Kidney (tissue), 14 donors: Measurements from ENCODE around the gene ADI1. TPM values are rescaled to one million over a fixed set of nuclear protein-coding genes. Genes with fewer than 3 reads are reported as not detected.
"Not testable (repeated sequence)": the region's sequence is repeated elsewhere in the genome, so short reads cannot be mapped to it uniquely, and the experiment has no call there.

Experiments used
- DNase-seq, 5 donors: peaks; one replicate each; pipeline ENCODE4 v3.0.0-alpha.2; 2013 to 2020
- FAIRE-seq: peaks from 2 replicates; lab custom pipeline; 2012; peaks lifted over from hg19 to GRCh38; lab: Jason Lieb, UNC
- H3K27ac ChIP-seq, 2 donors: one replicate each; pipeline ENCODE4 v1.7.0; 2013; ENCODE audit warnings: low read depth in 2 of 2, low read length in 2 of 2, inconsistent platforms in 1 of 2
- H3K27me3 ChIP-seq: one replicate; pipeline ENCODE4 v1.7.1; 2013; ENCODE audit warnings: low read length, inconsistent platforms; ENCODE audit not compliant: control insufficient read depth, insufficient read depth
- H3K36me3 ChIP-seq, 3 donors: one replicate each; pipeline versions ENCODE4 v1.7.0 to v1.7.1; 2013; ENCODE audit warnings: low read length in 3 of 3, control low read depth in 1 of 3, inconsistent platforms in 1 of 3; ENCODE audit not compliant: insufficient read depth in 3 of 3, control insufficient read depth in 2 of 3
- H3K4me1 ChIP-seq, 3 donors: one replicate each; pipeline versions ENCODE4 v1.7.0 to v1.7.1; 2013; ENCODE audit warnings: low read length in 3 of 3, inconsistent platforms in 1 of 3, low read depth in 1 of 3; ENCODE audit not compliant: control insufficient read depth in 2 of 3, insufficient read depth in 2 of 3
- H3K4me3 ChIP-seq, 3 donors: one replicate each; pipeline versions ENCODE4 v1.7.0 to v1.8.1; 2013; ENCODE audit warnings: low read length in 3 of 3, control low read depth in 1 of 3, inconsistent platforms in 1 of 3
- H3K9ac ChIP-seq, 3 donors: one replicate each; pipeline versions ENCODE4 v1.7.0 to v1.7.1; 2013; ENCODE audit warnings: low read length in 3 of 3, control low read depth in 1 of 3, inconsistent platforms in 1 of 3
- H3K9me3 ChIP-seq, 3 donors: one replicate each; pipeline versions ENCODE4 v1.7.0 to v1.7.1; 2013; ENCODE audit warnings: low read length in 3 of 3, control low read depth in 1 of 3, inconsistent platforms in 1 of 3; ENCODE audit not compliant: control insufficient read depth in 2 of 3, insufficient read depth in 1 of 3
- intact Hi-C: fragments of 100-400 bp; cut with DNase I; formaldehyde crosslinking; loops from one replicate; pipeline ENCODE4 v1.11.1; 2022
- polyA plus RNA-seq: library from polyadenylated mRNA; stranded (reverse); fragments of 350-450 nt; fragmentation: Illumina TruSeq; extraction: RNeasy Lipid Tissue Mini Kit (QIAGEN cat#74804); gene quantifications from one replicate; pipeline ENCODE4 v1.2.3, GENCODE V29; 2014; ENCODE audit warnings: low read depth, low replicate concordance; ENCODE audit not compliant: insufficient read depth
- total RNA-seq: library from RNA; stranded (reverse); fragmentation: NEBNext Ultra II Directional; extraction: Animal tissue kit (Norgen Biotek cat#: 25700); gene quantifications from one replicate; pipeline ENCODE4 v1.2.1, GENCODE V29; 2021
- TF ChIP-seq, protein P1 (sequence below): IDR thresholded peaks from 3 replicates; pipeline ENCODE4 v1.5.1; 2012; ENCODE audit warnings: mild to moderate bottlenecking, moderate library complexity, borderline replicate concordance; ENCODE audit not compliant: insufficient read depth; ENCODE audit errors: extremely low read depth
- donor health status: control.
- donor health status: control.
- donor health status: control.
- donor health status: control.
- donor health status: control.
- donor health status: DM: yes; HTN: yes; CAD: no.
- donor health status: Normal renal cell carcinoma (clear cell type).

Gene ADI1
- total and polyA plus RNA-seq, 2 donors from 2014 or later: 74.0 to 236 TPM

DNA sequence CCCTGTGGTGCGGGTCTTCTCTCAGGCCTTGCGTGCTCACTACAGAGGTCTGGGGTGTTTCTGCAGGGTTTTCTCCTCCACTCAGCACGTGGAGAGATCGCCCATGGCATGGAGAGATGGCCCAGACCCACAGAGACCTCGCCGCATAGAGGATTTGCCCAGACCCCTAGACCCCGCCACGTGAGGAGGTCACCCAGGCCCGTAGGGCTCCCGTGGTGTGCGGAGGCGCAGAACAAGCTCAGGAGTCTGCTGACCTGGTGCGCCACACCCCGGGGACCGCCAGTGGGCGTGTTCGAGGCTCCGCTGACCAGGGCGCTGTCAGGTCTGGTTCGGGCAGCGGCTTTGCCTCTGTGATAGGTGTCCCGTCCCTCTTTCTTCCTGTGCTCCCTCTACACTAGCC lies 64.5 kb downstream of the ADI1 start:
- H3K9ac ChIP-seq: no peak overlapping the region
- no peak overlapping the region for H3K27ac ChIP-seq
- H3K9me3 ChIP-seq: no peaks in the 10 kb centered on the region
- DNase-seq (peak in 1 of 5 donors; percentile 25), FAIRE-seq (no peak)
- no peaks in the 10 kb centered on the region for H3K4me1 ChIP-seq
- H3K4me3 ChIP-seq: no peak overlapping the region
- peaks cover 2 to 19% (median 12%) of the 10 kb centered on the region in 3 donors for H3K36me3 ChIP-seq
- intact Hi-C loops: no loop called here
- TF ChIP-seq, protein P1, sequence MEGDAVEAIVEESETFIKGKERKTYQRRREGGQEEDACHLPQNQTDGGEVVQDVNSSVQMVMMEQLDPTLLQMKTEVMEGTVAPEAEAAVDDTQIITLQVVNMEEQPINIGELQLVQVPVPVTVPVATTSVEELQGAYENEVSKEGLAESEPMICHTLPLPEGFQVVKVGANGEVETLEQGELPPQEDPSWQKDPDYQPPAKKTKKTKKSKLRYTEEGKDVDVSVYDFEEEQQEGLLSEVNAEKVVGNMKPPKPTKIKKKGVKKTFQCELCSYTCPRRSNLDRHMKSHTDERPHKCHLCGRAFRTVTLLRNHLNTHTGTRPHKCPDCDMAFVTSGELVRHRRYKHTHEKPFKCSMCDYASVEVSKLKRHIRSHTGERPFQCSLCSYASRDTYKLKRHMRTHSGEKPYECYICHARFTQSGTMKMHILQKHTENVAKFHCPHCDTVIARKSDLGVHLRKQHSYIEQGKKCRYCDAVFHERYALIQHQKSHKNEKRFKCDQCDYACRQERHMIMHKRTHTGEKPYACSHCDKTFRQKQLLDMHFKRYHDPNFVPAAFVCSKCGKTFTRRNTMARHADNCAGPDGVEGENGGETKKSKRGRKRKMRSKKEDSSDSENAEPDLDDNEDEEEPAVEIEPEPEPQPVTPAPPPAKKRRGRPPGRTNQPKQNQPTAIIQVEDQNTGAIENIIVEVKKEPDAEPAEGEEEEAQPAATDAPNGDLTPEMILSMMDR: no peak
- H3K27me3 ChIP-seq: no peaks in the 10 kb centered on the region

DNA sequence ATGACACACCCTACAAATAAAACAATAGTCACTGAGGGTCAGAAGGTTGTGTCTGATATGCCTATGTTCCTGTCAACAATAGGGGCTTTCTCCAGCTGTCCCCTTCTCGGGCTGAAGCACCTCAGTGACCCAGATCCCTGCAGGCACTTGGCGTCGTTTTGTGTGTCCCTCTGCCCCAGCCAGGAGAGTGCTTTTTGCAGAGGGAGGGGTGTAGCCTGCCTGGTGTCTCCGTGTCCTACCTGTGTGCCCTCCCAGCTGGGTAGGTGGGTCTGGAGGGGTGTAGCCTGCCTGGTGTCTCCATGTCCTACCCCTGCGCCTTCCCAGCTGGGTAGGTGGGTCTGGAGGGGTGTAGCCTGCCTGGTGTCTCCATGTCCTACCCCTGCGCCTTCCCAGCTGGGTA lies 65.3 kb downstream of the ADI1 start:
- H3K4me1 ChIP-seq, H3K9ac ChIP-seq, FAIRE-seq, H3K27ac ChIP-seq, H3K4me3 ChIP-seq, H3K9me3 ChIP-seq, intact Hi-C loops, H3K27me3 ChIP-seq: not testable (repeated sequence)
- peak in 1 of 5 donors; percentile 7 for DNase-seq
- H3K36me3 ChIP-seq: peaks cover 2 to 19% (median 15%) of the 10 kb centered on the region in 3 donors

DNA sequence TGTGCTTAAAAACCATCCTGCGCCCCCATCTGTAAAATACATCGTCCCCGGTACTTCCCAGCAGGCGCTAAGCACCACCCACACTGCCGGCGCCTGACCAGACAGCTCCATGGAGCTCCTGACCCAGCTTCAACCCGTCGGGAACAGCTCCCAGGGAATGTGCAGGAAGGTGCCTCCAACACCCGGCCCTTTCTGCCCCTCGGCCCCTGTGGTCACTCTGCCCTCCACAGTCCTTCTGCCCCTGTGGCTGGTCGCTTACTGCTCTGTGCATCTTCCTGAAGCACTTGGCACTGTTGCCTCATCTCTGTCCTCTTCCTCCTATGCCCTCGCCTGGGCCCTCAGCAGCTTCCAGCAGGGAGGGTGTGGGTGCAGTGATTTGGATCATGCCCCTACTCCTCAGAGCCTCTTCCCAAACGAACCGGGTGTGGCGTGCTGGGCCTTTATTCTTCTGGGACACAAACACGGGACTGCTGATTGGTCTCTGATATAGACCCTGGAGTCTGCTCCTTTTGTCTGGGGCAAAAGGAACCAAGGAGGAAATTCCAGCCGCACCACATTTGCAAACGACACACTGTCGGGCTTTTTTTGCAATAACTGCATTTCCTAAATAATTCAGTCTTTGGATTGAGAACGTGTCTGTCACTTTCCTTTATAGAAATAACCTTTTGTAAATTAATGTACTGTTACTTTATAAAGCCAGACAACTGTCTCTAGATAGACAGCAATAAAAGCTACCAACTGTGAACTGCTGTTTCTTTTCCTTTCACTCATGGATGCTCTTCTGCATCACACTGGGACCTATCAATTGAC lies 65.9 kb downstream of the ADI1 start:
- Histone ChIP-seq H3K4me1 (no peaks in the 10 kb centered on the region), H3K27ac (no peak overlapping the region), H3K27me3 (no peaks in the 10 kb centered on the region), H3K9me3 (no peaks in the 10 kb centered on the region), H3K36me3 (peaks cover 2 to 15% (median 13%) of the 10 kb centered on the region in 3 donors), H3K4me3 (no peak overlapping the region), H3K9ac (no peak overlapping the region)
- TF ChIP-seq, protein P1: no peak
- intact Hi-C loops: no loop called here
- peak in 1 of 5 donors; percentile 29 for DNase-seq
- FAIRE-seq: no peak

DNA sequence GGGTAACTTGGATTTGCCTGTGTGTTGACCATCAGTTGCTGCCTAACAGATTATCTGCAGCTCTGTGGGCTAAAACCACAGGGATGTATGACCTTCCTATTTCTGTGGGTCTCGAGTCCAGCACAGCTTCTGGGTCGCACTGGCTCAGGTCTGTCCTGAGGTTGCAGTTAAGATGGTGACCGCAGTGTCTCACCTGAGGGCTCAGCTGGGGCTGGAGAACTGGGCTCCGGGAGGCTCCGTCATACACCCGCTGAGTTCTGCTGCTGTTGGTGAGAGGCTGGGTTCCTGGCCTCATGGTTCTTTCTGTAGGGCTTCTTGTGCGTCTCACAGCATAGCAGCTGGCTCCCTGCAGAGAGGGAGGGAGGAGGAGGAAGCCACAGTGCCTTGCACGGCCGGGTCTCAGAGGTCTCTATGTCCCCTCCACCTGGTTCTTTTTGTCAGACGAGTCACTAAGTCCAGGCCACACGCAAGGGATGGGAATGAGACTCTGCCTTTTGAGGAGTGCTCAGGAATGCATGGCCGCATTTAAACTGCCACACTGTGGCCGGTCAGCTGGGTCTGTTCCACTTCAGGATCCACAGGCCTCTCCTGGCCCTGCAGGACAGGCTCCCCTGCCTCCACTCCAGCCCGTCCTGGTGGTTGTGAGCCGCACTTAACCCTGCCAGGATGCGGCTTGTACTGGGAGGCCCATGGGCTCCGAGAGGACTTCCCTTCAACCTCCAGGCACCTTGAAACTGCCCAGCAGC lies 67.2 kb downstream of the ADI1 start:
- Histone ChIP-seq H3K36me3 (peaks cover 2 to 9% (median 8%) of the 10 kb centered on the region in 3 donors), H3K9me3 (no peaks in the 10 kb centered on the region), H3K4me3 (no peak overlapping the region), H3K4me1 (no peaks in the 10 kb centered on the region), H3K9ac (no peak overlapping the region), H3K27me3 (no peaks in the 10 kb centered on the region), H3K27ac (no peak overlapping the region)
- TF ChIP-seq, protein P1: no peak
- DNase-seq (peak in 1 of 5 donors; percentile 26), FAIRE-seq (no peak)
- intact Hi-C loops: no loop called here
